ENCODE measurements around the gene ZDHHC17.

- no peak for TF ChIP-seq POLR2AphosphoS5 (IDR thresholded peaks at IDR 0.05; ENCODE audit: borderline replicate concordance, low read depth, low read length)
- no peak for TF ChIP-seq EZH2 (IDR thresholded peaks at IDR 0.05)
Measured at GRCh38 chr12:76781321-76781720, 17.4 kb downstream of the ZDHHC17 start.
